GM21737 (cell line): ENCODE results near the gene SNRPD3.
A peak's percentile ranks its signal among the peaks of the same experiment; 100 is the strongest.
"Not testable (repeated sequence)": the region's sequence is repeated elsewhere in the genome, so short reads cannot be mapped to it uniquely, and the experiment has no call there.

Source experiments
- ATAC-seq: cut with Tn5 transposase; IDR thresholded peaks from one replicate; pipeline ENCODE4 v1.9.1; 2021; ENCODE audit warnings: mild to moderate bottlenecking, moderate library complexity; ENCODE audit not compliant: unreplicated experiment

SNRPD3 gene

DNA sequence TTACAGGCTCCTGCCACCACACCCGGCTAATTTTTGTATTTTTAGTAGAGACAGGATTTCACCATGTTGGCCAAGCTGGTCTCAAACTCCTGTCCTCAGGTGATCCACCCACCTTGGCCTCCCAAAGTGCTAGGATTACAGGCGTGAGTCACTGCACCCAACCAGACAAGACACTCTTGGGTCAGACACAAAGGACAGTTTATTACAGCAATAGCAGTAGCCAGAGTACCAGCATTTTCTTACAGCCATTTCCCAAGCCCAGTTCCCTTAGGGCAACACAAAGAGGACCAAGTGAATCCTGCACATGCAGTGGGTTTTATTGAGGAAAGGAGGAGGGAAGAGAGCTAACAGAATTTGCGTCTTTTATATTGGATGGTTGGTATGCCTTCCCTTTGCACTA lies 24.8 kb upstream of the SNRPD3 start:
- ATAC-seq = not testable (repeated sequence)

DNA sequence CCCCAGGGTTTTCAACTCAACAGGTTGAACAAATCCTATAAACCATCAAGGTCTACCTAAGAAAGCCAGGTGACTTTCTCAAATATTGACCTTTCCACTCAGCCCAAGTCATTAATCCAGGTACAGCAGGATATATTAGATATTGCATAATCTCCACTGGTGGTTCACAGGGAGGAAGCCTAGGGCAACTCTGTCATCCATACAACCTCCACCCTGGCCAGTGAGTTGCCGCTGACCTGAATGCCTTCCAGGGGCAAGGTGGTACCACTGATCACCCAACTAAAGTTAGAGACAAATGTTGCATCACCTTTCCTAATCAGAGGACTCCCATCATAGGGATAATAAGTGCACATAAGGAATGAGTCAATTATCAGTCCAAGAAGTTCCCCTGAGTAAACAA lies 23.7 kb upstream of the SNRPD3 start:
- ATAC-seq = no peak

DNA sequence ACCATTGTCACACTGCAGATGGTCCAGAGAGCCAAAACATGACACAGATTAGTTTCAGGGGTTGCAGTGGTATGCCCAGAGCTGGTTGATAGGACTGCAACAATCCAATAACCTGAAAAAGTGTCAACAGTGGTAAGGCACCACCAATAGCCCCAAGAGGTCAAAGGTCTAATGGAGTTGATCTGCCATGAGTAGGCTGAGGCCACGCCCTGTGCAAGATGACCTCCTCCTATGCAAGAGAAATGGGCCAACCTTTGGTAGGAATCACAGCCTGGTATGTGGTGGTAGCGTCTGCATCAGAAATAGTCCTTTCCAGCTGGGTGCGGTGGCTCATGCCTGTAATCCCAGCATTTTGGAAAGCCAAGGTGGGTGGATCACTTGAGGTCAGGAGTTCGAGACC lies 20.5 kb upstream of the SNRPD3 start:
- ATAC-seq = no peak

DNA sequence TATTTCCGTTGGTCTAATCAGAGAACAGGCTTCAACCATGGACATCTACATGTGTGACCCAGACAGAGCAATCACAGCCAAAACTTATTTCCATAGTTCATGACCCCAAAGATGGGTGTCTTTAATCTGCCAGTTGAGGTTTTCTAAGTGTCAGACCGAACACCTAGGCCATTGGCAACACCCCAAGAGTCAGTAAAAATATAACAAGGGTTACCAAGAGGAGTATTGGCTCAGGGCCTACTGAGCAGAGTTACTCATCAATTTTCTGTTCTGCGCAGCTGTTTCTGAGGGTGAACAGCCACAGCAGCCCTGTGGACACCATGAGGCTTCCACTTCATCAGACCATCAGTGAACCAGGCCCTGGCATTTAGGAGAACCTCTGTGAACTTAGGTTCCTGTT lies 19.7 kb upstream of the SNRPD3 start:
- ATAC-seq = no peak

DNA sequence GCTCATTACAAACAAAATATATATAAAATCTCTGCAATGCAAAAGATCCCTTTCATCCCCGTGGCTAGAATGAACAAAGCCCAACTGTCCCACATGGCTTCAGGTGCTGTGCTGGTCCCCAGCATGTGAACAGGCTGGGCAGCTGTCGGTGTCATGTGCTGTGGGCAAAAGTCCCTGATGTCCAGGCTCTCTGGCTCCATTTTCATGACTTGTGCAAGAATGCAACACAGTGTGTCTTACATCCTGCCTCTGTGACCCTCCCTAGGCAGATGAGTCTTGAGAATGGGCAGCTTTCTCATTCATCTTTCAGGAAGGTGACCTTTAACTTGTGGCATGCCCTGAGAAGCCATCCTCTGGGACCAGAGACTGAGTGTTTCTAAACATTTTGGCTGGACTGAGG lies 15.3 kb upstream of the SNRPD3 start:
- no peak for ATAC-seq

DNA sequence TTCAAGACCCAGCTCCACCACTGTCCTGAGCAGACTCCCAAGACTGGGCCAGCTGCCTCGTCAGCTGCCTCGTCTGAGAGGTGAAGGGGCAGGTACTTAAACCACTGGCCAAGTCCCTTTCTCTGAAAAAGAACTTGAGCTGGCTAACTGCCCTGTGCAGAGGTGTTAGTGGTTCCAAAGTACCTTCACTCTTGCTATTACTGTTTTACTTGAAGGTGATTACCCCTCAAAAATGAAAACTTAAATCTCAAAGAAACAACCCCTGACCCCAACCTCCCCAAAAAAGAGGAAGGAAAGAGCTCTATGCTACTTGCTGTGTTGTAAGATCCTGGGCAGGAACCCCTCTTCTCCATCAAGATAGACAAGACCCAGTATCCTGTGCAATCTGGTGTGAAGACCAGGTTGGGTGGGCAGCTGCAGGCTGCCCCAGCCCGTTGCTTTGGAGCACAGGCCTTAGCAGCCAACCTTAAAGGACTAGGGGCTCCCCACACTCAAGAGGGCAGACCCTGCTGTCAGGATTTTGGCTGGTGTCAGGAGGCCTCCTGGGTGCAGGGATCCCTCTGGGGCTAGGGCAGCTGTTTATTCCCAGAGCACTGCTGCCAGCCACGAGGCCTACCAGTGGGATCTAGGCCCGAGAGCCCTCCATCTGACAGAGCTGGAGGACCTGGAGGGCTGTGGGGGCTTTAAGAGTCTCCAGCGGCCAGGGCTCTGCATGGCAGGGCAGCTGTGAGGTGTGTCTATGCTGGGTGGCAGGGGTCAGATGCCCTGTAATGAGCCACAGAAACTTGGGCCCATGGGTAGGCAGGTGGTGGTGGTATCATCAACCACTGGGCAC lies 13.9 kb upstream of the SNRPD3 start:
- no peak for ATAC-seq

DNA sequence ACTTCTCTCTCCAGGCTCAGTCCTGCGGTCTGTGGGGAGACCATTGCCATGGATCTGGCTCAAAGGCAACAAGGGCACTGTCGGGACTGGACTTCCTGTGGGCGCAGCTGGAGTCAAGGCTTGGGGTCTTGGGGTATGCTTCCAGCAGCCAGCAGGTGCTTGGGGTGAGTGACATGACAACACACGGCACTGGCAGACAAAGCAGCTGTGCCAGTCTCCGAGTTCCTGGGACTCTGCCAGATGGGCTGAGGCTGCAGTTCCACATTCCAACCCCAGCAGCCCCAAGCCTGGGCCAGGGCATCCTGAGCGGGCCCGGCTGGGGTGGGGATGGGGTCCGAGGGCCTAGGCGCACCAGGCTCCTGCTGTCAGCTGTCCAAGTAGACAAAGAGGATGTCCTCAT lies 13.2 kb upstream of the SNRPD3 start:
- ATAC-seq = no peak

DNA sequence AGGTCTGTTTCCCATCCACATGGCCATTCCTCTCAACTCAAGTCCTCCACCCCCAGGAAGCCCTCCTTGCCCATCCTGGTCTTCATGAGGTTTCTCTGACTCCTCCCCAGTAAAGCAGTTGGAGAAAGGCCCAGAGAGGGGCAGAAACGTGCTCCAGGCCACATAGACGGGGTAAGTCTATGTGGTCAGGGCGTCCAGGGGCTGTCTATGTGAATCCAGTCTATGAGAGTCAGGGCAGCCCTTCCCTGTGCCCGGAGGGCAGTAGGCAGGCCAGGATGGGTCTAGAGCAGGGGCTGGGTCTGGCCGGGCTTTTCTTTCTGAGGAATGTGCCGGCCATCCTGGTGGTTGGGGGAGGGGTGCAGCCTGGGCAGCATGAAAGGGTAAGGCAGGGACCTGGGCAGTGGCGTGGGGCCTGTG lies 12.6 kb upstream of the SNRPD3 start:
- ATAC-seq = no peak

DNA sequence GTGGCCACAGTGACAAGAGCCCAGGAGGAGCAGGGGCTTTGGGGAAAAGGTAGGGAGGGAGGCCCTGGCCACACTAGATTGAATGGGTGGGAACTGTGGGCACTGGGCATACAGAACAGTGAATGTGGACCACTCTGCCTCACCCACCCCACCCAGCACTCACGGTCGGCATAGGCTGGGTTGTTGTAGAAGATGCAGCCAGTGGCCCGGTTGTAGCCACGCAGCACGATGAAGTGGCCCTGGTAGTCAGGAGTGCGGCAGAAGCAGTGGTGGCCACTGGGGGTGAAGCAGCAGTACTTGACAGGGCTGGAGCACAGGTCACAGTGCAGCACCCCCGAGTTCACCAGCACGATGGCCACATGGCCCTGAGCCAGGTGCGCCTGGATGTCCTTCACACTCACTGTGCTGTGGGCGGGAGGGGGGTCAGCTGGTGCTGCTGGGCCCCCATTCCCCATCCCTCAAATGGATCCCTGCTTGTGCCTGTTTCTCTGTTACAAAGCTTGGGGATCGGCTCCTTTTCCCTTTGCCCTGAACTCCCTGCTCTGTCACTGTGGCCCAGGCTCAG lies 12.0 kb upstream of the SNRPD3 start:
- no peak for ATAC-seq

DNA sequence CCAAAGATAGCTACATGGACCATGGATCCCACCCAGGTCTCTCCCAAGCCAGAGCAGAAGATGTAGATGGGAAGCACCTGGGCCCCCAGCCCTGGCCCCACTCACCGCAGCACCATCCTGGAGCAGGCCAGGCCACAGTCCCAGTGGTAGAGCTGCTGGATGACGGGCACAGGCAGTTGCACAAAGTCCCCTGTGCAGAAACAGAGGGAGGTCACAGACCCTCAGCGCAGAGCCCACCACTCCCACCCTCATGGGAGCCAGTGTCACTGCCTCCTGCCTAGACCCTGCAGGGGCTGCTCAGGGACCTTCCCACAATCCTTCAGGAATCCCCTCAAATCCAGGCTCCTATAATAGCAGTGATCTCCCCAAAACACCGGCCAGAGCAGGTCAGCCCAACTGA lies 7.0 kb upstream of the SNRPD3 start:
- no peak for ATAC-seq

DNA sequence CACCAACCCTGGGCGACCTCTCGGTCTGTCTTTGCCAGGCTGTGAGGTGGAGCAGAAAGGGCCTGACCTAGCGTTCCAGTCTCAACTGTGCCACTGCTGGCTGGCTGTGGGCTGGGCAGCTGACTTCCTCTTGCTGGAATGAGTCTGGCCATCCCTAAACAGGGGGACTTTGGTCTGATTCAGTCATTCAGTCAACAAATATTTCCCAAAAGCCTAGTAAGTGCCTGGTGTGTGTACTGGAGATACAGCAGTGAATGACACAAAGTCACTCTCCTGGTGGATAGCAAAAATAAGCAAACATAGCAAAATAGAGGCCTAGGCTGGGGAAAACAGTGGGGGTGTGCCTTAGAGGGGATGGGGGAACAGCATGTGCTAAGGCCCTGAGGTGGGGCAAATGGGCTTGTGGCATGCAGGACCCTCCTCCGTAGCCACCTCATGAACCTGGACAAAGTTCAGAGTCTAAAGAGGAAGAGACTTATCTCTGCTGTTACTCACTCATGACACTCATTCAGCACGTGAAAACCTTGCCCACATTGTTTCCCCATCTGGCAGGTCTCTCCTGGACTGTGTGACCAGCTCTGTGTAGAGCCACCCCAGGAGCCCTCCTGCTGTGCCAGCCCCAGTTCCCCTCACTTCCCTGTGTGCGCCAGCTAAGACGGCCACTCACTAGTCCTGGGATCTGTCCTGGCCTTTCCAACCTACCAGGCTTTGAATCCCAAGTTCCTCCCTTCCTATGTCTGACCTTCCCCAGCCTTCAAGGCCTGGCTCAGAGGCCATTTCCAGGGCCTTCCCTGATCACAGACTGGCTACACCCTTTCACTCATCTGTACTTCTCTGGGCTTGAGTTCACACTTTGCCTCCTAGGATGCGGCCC lies 5.5 kb upstream of the SNRPD3 start:
- no peak for ATAC-seq

DNA sequence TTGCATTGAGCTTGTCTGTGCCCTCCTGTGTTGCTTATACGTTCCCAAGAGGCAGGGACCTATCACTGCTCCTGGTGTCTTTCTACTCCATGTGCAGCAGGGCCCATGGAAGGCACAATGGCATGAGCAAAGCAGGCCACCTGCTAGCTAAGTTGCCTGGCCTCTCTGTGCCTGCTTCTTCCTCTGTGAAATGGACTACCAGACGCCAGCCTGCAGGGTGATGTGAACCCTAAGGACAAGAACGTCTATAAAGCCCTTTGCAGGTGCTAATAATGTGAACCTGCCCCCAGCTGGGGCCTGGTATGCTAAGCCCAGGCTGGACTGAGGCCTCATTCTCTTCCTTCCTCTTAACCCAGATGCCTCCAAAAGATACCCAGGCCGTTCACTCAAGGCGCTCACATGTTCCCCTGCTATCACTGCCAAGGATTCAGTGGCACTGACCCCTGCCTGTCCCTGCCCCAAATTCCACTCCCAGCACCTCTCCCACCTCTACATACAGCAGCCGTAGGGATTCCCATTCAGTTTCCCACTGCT lies 4.8 kb upstream of the SNRPD3 start:
- ATAC-seq = no peak

DNA sequence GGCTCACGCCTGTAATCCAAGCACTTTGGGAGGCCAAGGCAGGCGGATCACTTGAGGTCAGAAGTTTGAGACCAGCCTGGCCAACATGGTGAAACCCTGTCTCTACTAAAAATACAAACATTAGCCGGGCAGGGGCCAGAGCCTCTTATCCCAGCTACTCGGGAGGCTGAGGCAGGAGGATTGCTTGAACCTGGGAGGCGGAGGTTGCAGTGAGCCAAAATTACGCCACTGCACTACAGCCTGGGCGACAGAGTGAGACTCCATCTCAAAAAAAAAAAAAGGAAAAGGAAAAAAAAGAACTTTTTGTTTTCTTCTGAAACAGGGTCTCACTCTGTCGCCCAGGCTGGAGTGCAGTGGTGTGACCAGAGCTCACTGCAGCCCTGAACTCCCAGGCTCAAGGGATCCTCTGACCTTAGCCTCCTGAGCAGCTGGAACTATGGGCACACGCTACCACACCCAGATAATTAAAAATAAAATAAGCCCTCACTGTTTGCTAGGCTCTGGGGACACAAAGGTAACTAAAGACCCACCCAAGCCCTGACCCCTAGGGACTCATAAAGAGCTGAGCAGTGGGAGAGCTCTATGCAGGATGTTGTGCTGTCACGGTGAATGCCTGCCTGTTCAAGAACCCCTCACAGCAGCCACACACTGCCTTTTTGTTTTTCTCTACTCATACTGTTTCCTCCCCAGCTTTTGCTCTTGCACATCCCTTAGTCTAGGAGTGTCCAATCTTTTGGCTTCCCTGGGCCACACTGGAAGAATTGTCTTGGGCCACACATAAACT lies 3.1 kb upstream of the SNRPD3 start:
- ATAC-seq = not testable (repeated sequence)

DNA sequence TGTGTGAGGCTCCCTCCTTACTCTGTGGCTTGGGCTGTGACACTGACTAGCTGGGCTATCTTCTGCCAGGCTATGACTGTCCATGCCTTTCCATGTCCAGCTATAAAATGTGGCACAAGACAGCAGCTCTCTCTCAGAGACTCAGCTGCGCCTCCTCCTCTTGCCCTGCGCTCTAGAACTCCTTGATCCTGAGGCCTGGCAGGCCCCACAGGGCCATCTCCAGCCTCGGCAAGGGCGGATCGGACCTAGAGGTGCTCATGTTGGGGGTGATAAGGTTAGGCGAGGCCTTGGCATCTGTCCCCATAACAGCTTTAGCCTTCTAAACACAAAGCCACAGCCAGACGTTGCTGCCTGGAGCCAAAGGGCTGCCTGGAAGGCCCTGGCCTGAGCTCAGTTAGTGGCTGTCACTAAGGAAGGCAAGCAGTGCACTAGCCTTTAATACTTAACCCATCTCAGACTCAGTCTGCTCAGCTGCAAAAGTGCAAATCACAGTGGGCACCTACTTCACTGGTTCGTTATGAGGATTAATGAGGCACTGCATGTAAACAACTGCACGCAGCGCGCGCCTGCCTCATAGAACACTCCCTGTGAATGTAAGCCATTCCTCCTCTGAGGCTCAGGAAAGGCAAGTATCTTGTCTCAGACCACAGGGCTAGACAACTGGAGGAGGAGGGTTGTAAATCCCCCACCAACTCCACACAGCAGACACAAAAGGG lies 2.0 kb upstream of the SNRPD3 start:
- no peak for ATAC-seq

DNA sequence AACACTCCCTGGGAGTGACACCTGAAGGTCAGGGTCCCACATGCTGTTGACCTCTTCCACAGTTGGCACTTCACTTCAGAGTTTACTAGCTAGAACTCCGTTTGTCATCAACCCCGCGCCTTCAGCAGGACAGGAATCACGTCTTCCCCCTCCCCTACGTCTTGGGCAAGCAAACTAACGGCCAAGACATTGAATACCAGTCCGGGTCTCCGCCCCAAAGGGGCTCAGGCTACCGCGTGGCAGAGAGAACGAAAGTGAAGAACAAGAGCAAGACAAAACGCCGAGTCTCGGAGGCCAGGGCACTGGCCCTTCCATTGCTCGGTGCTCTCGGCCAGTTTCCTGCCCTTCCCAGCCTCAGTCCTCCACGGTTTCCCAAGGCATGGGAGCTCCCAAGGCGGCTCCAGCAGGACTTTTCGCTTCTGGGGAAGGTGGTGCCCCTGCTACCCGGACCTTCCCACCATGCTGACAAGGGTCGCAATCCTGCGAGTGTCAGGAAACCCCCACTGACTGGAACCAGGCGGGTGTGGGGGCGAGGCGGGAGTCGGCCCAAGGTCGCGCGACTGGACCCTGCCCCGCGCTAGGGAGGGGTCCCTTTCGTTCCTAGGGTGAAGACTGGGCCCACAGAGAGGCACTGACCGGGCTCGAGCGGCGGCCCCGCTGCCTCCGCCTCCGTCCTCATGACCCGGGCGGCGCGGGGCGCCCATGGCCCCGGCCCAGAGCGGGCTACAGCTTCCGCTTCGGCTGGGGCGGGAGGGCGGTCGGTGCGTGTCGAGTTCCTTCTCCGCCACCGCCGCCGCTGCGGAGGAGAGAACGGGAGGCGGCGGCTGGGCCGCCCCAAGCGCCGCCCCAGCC lies 1.3 kb upstream of the SNRPD3 start, which contains the start of gene GUCD1:
Gene GUCD1 (minus strand): TSS at position 826 of the 852 bp plus-strand sequence. CDS start 147 bp downstream, at position 679.
- ATAC-seq = peak; percentile 11

DNA sequence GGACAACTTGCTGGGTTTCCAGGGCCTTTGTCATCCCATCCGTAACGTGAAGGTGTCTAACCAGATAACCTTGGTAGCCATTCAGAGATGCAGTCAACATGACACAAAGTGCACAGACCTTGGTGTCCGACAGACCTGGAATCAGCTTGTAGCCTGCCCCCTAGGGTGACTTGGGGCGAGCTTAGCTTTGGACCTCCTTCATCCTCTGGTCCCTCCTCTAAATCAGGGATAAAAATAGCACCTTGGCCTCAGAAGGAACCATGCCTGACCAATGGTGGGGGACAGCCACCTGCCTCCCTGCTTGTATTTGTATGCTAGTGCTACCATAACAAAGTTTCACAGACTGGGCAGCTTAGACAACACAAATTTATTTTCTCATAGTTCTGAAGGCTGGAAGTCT lies 3.7 kb downstream of the SNRPD3 start:
- ATAC-seq = no peak

DNA sequence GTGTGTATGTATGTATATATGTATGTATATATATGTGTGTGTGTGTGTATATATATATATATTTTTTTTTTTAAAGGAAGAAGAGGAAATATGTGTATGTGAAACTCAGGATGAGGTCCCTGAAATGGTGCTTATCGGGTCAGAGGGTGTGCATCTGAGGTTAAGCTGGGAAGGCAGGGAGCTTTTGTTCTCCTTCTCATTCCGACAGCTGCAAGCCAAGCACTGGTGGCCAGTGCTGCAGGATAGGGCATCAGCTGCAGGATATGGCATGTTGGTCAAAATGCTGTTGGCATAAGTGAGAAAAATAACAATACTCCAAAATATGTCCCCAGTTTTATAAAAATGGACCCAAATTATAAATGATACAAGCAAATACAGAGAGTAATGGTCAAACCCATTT lies 7.4 kb downstream of the SNRPD3 start:
- ATAC-seq = no peak

DNA sequence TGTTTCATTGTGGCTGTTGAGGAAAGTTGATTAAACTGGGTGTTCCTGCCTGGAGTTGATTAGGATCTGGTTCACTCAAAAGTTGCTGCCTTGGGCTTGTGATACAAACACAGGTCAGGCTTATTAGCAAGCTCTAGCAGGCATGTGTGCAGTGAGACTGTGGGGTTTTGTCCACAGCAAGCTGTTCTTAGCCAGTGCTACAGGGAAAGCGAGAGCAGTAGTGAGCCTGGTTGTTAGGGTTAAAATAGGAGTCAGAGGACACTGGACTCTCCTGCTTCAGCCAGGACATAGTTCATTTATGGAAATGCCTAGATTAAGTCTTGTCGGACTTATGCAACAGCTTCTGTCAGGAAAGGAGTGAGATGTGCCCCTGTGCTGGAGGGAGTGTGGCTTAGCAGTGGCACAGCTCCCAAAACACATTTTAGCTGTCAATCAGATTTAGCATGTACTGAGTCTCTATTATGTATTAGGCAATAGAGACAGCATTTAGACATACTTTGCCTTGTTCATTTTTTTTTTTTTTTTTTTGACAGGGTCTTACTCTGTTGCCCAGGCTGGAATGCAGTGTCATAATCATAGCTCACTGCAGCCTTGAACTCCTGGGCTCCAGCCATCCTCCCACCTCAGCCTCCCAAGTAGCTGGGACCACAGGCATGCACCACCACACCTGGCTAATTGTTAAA lies 8.7 kb downstream of the SNRPD3 start:
- ATAC-seq = no peak
